ENCODE measurements around the gene TSEN15.

TSEN15 gene

DNA sequence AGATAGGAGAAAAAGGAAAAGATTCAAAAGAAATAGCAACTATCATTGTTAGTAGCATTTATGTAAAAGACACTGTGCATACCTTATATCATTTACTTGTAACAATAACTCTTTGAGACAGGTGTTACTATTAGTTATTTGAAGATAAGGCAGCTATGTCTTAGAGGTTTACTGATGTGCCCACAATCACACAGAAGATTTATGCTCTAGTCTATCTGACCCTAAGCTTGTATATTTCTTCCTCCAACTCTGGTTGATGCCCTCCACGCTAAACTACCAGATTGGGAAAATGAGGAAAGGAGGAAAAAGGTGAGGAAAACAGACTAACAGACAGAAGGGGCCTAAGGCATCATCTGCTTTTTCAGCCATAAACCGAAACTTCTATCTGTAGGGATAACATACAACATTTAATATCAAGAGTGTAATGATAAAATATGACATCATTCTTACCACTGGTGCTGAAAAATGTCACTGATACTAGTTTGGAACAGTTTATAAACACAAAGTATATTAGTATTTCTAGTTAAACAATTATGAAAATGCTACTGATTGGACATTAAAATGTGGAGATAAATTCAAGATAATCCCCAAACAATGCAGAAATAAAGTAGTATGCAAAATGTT lies 19.1 kb upstream of the TSEN15 start:
- H3K27ac ChIP-seq (replicated peaks), result no peak overlapping the region
- no peak for DNase-seq (ENCODE audit: low read depth in 1 of 2, low spot score in 1 of 2)
- TF ChIP-seq GABPA (IDR thresholded peaks at IDR 0.05; ENCODE audit: low read depth), result no peak
- no peak for TF ChIP-seq SPI1 (IDR thresholded peaks at IDR 0.05; ENCODE audit: borderline replicate concordance, low read depth)
- no peak for TF ChIP-seq REST (IDR thresholded peaks at IDR 0.05; ENCODE audit: insufficient replicate concordance, low read depth)
- no peak for TF ChIP-seq POLR2AphosphoS5 (IDR thresholded peaks at IDR 0.05; ENCODE audit: low read depth)
- TF ChIP-seq, protein P1, sequence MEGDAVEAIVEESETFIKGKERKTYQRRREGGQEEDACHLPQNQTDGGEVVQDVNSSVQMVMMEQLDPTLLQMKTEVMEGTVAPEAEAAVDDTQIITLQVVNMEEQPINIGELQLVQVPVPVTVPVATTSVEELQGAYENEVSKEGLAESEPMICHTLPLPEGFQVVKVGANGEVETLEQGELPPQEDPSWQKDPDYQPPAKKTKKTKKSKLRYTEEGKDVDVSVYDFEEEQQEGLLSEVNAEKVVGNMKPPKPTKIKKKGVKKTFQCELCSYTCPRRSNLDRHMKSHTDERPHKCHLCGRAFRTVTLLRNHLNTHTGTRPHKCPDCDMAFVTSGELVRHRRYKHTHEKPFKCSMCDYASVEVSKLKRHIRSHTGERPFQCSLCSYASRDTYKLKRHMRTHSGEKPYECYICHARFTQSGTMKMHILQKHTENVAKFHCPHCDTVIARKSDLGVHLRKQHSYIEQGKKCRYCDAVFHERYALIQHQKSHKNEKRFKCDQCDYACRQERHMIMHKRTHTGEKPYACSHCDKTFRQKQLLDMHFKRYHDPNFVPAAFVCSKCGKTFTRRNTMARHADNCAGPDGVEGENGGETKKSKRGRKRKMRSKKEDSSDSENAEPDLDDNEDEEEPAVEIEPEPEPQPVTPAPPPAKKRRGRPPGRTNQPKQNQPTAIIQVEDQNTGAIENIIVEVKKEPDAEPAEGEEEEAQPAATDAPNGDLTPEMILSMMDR (IDR thresholded peaks at IDR 0.05; ENCODE audit: insufficient read depth, low read length), result no peak
- no peaks in the 10 kb centered on the region for H3K27me3 ChIP-seq (ENCODE audit: insufficient read depth, poor library complexity, severe bottlenecking)
- H3K4me3 ChIP-seq (replicated peaks; ENCODE audit: insufficient read depth, low read length), result no peak overlapping the region

GRCh38 chr1:184032930-184033418 lies 18.6 kb upstream of the TSEN15 start:
- no peak overlapping the region for H3K4me3 ChIP-seq (replicated peaks; ENCODE audit: insufficient read depth, low read length)
- H3K27ac ChIP-seq (replicated peaks), result no peak overlapping the region
- no peak for DNase-seq (ENCODE audit: low read depth in 1 of 2, low spot score in 1 of 2)
- H3K27me3 ChIP-seq (ENCODE audit: insufficient read depth, poor library complexity, severe bottlenecking), result no peaks in the 10 kb centered on the region
- TF ChIP-seq POLR2AphosphoS5 (IDR thresholded peaks at IDR 0.05; ENCODE audit: low read depth) (no peak), REST (IDR thresholded peaks at IDR 0.05; ENCODE audit: insufficient replicate concordance, low read depth) (no peak), SPI1 (IDR thresholded peaks at IDR 0.05; ENCODE audit: borderline replicate concordance, low read depth) (no peak)

GRCh38 chr1:184033711-184034167 lies 17.8 kb upstream of the TSEN15 start:
- no peak for DNase-seq (ENCODE audit: low read depth in 1 of 2, low spot score in 1 of 2)
- Histone ChIP-seq H3K27me3 (ENCODE audit: insufficient read depth, poor library complexity, severe bottlenecking) (no peaks in the 10 kb centered on the region), H3K27ac (replicated peaks) (no peak overlapping the region), H3K4me3 (replicated peaks; ENCODE audit: insufficient read depth, low read length) (no peak overlapping the region)
- TF ChIP-seq, protein P1 (IDR thresholded peaks at IDR 0.05; ENCODE audit: insufficient read depth, low read length), result no peak
- TF ChIP-seq POLR2AphosphoS5 (IDR thresholded peaks at IDR 0.05; ENCODE audit: low read depth) (no peak), REST (IDR thresholded peaks at IDR 0.05; ENCODE audit: insufficient replicate concordance, low read depth) (no peak), GABPA (IDR thresholded peaks at IDR 0.05; ENCODE audit: low read depth) (no peak), SPI1 (IDR thresholded peaks at IDR 0.05; ENCODE audit: borderline replicate concordance, low read depth) (no peak)

Data from HL-60 (cell line).